Left renal cortex interstitium (tissue), 4 donors: ENCODE data around the gene URB1. TPM values are rescaled to one million over a fixed set of nuclear protein-coding genes. Genes with fewer than 3 reads are reported as not detected.

Experiments
- DNase-seq, 4 donors: peaks; one replicate each; pipeline ENCODE4 v3.0.0-alpha.2; 2013; ENCODE audit warnings: low read depth in 4 of 4, low spot score in 2 of 4, missing footprints in 1 of 4
- polyA plus RNA-seq, 4 donors: library from polyadenylated mRNA; unstranded; fragments of 120-200 nt; gene quantifications; one replicate each; pipeline ENCODE4 v1.2.1, GENCODE V29; 2013; ENCODE audit not compliant: insufficient read length in 4 of 4

The URB1 gene
- polyA plus RNA-seq, 4 donors, result 9.3 to 14.9 (median 12.9) TPM

DNA sequence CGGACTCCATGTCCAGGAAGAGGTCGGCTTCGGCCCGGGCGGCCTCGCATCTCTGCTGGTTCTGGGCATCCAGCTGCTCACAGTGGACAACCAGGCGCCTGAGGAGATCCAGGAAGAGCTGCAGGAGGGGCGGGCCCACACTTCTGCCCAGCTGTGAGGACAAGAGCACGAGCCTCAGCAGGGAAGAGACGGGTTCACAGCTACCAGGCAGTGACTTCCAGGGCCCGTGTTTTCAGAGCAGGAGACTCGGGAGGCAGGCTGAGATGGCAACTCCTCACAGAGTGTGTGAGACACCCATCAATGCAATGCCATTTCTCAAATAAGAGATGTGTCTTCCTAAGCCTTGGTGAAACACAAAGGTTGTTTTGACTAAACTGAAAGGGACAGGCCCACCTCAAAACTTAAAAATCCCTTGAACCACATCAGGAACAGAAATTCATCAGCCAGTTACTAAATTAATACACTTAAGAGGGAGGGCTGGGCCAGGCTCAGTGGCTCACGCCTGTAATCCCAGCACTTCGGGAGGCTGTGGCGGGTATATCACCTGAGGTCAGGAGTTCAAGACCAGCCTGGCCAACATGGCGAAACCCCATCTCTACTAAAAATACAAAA is 43.4 kb downstream of the URB1 start:
- no peak for DNase-seq

DNA sequence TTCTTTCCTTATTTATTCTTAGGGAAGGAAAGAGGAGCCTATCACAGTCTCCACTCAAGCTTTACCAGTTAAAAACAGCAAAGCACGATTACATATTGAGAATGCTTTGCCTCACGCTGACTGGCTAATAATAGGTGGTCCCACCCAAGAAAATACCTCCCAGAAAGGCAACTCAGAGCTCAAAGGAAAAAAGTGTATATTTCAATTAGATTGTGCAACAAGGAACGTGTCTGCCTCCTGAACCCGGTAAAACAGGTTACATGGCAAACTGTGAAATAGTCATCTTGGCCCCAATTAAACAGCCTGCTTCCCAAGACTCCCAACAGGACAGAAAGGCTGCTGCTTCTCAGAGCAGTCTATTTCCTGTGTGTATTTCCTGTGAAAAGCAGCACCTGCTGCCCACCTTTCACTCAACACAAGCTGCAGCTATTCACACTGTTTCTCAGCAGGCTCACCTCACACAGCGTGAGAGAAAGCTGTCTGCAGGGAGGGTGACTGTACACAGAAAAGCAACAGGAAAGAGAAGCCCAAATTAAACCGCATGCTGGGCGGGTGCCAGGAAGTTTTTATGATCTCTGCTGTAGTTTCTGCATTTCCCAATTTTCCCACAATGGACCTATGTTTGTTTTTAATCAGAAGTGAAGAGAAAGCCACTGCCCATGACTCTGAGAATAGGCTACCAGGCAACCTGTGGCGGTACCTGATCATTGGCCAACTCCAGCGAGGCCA is 44.0 kb downstream of the URB1 start:
- no peak for DNase-seq

- no peak for DNase-seq
Observed at GRCh38 chr21:32347977-32348376, 44.8 kb downstream of the URB1 start.

DNA sequence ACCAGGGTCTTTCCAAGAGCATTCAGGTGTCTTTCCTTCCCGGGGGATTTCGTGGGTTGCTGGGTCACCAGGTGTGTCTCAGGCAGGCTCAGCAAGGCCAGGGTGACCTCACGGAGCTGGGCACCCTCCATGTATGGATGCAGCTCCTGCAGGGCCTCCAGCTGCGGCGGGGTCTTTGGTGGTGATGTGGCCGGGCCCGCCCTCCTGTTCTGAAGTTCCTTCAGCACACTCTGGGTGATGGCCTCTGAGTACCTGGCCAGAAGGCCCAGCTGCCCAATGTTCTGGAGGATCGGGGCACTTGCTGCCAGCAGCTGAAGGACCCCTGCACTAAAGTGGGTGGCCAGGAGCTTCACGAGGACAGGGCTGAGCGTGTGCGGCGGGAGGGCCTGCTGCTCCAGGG is 45.5 kb downstream of the URB1 start:
- no peak for DNase-seq

- DNase-seq, result no peak
Observed at GRCh38 chr21:32346951-32347350, 45.9 kb downstream of the URB1 start.

GRCh38 chr21:32340863-32341848 is 51.7 kb downstream of the URB1 start:
- DNase-seq, result no peak

DNA sequence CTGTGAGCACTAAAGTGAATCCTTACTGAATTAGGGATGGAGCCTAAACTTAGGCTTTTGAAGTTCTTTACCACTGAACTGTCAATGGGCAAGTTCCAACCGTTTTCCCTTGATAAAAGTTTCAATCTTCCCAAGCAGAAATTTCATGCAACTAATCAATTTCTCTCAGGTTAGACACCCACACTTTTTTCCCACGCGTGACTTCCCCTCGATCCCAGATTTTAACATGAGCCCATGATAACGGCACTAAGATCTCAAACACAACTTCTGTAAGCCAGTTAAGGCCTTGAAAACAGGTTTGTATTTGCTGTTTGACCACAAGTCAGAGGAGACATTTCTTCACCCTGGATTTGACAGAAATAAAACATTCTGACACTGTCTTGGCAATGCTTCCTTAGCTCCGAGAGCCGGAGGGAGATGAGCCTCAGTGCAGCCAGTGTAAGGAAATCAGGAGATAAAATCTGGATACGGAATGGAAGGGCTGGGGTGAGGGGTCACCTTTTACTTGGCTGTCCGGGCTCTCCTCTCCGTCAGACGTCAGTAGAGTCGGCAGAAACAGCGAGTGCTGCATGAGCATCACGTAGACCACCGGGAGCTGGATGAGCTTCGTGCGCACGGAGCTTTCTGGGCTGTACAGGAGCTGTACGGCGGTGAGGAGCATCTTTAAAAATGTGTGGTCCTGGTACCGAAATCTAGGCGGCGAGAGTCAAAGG is 54.4 kb downstream of the URB1 start:
- no peak for DNase-seq

GRCh38 chr21:32337206-32337605 is 55.6 kb downstream of the URB1 start:
- DNase-seq, result no peak

GRCh38 chr21:32336711-32337110 is 56.1 kb downstream of the URB1 start:
- DNase-seq, result no peak

DNA sequence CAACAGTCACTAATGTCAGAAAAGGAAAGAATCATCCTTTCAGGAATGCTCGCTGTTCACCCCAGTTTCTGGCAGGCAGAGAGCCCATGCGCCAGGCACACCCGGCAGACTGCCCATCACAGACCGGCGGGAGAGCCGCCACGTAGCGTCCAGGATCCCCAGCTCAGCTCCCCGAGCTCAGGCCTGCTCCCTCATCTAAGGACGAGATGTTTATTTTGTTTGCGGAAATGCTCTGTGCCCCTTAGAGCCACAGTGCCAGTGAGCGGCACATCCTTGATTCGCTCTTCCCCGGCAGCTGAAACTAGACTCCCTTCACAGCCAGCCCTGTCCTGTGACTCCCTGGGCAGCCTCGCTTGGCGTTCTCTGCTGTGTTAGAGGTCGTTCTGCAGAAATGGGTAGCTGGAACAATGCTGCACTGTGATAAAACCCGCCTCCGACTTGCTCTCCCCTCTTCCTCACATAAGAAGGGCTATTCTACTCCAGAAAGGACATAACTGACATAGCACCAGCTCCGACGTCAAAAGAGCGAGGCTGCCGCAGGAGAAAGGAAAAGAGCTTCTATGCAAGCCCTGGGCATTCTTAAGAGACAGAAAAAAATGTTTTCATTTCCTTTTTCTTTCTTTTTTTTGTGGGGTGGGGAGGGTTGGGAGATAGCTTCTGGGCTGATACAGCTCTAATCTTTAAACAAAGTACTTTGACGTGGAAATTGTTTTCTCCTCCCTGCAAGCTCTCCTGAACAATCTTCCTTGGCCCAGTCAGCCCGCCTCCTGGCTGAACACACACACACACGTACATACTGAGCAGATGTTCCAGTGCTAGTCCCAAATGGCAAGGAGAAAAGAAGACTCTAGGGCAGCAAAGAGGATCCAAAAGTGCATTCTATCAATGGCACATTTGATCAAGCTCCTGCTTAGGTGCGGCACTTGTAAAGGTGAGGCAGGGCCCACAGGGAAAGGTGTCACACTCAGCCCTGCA is 56.9 kb downstream of the URB1 start:
- peak in 1 of 4 donors; percentile 5 for DNase-seq

GRCh38 chr21:32334980-32335531 is 57.8 kb downstream of the URB1 start:
- DNase-seq, result no peak

DNA sequence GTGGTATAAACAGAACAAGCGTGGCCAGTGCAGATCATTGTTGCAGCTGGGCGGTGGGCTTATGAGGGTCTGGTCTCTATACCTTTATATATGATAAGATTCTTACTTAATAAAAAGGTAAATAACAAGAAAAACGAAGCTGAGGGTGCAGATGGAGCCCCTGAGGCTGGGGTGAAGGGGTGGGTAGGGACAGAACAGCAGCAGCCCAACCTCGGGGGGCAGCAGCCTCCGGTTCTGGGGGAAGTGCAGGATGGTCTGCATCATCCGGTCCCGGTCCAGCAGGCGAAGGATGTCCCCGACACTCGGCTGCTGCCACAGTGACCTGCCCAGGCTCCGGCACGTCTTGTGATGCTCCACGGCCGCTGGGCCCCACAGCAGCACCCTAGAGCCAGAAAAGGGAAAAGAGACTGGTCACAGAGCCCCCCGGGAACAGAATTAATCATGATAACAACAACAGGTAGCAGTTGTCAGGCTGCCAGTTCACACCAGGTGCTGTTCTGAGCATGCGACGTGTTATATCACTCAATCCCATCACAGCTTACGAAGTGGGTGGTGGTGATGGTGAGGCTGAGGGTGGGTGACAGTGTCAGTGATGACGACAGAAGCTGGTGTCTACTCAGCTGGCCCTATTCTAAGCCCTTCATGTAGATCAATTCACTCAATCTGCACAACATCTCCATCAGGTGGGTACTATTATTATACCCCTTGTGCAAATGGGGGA is 58.7 kb downstream of the URB1 start:
- no peak for DNase-seq

- DNase-seq, result no peak
Observed at GRCh38 chr21:32332463-32332951, 60.3 kb downstream of the URB1 start.

DNA sequence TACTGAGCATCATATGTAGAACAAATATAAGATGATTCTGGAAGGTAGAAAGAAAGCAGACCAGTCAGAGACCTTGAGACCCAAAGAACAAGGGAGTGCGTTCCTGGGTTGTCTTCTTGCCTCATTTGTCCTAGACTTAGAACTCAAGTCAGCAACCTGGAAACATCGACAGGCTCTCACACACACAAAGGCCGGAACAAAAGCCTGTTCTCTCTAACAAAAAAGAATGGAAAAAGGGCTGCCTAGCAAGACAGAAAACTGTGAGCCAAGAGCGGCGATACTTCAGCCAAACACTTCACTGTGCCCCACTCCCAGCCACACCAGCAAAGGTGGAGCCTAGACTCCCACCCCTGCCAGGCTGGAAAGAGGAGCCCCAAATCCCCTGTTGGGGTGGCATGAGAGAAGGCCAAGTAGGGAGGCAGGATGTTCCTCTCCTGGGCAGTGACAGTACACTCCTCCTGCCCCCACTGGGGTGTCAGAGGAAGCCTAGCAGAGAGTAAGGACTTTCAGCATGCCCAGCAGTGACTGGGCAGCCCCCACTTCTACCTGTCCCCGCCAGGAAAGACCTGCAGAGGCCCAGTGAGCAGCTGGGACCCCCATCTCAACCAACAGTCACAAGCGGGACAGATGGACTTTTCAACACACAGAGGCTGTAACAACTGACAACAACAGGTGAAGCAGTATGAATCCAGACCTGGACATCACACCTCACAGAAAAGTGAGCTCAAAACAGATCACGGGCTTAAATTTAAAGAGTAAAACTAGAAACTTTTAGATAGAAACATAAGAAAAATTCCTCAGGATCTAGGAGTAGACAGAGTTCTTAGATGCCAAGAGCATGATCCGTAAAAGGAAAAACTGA is 61.1 kb downstream of the URB1 start:
- DNase-seq, result no peak

DNA sequence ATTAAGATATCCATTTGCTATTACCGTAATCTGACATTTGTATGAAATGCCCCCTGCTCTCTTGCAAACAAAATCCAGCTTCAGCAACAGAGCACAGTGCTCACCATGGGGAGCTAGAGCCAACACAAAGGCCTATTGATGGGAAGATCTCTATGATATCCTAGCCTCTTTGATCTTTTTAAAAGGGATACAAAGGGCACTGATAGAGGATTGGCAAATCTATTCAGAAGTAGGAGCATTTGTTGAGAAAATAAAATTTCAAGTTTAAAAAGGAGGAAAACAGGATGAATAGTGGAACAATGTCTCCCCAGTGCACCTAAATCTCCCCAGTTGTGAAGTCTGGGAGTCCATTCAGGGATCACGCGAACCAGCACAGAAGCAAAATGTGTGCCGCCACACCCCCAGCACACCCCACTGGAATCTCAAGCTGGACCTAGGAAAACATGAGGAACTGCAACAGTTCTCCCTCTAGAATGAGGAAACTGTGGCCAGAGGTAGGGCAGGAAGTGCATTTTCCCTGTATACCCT is 62.0 kb downstream of the URB1 start:
- DNase-seq, result no peak

GRCh38 chr21:32329776-32330175 is 63.0 kb downstream of the URB1 start:
- DNase-seq, result no peak

GRCh38 chr21:32329331-32329730 is 63.5 kb downstream of the URB1 start:
- peak in 3 of 4 donors; percentile 43 to 53 (median 49) for DNase-seq
